Epithelial cell of umbilical artery (primary cell): Measurements from ENCODE around the gene CTPS2. TPM values are rescaled to one million over a fixed set of nuclear protein-coding genes. Genes with fewer than 3 reads are reported as not detected.

Experiments
- total RNA-seq: library from RNA; depleted of rRNA; stranded (reverse); fragments of >200 nt; gene quantifications from 2 replicates; pipeline ENCODE4 v1.2.3, GENCODE V29; 2014

CTPS2 gene
- total RNA-seq, result 16.6 and 20.5 TPM in 2 replicates

DNA sequence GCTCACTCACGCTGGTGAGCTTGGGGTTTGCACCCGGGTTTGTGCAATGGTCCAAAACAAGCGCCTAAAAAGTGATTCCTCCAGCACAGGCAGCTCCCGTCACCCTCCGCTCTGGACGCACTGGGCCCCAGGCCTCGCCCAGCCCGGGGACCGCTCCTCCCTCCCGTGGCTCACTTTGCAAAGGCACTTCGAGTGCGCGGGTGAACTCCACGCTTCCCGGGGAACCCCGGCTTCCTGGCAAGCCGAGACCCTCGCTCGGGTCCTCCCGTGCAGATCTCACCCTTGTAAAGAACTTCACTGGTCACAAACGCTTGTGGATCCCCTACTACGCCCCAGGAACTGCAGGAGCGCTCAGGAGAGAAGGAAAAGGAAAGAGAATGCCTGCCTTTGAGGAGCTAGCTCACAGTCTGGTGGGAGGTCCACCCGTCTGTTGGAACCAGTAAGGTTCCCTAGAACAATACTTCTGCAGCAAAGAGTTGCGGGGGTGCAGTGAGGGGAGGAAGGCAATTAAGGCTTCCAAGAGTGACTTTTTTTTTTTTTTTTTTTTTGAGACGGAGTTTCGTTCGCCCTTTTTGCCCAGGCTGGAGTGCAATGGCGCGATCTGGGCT lies at the start of gene CTPS2:
CTPS2 (minus strand) TSS at position 122 of the 608 bp plus-strand sequence. CDS start 9,767 bp downstream, outside the sequence.

DNA sequence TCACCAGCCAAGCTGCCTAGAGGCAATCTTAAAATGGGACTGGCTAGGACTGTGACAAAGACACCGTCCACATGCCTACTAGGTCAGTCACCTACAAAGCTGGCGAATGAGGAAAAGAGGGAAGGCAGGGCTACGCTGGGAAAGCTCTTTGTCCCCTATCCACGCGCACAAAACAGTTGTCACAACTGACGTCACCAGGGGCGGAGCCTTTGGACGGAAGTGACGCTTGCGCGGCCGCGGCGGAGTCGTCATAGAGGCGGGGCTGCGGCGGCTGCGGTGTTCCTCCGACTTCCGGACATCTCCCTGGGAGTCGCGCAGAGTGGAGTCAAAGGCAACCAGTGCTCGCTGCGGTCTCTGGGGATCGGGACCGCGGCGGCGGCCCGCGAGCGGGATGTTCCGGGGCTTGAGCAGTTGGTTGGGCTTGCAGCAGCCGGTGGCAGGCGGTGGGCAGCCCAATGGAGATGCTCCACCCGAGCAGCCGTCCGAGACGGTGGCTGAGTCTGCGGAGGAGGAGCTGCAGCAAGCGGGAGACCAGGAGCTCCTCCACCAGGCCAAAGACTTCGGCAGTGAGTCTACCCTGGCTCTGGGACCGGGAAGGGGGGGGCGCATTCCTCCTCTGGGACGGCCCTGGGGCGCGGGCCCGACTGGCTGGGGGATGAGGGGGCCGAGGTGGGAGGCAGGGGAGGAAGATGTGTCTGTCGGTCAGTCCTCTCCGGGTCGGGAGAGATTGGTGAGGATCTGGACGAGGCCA lies 7.0 kb upstream of the CTPS2 start, which contains the start of gene SYAP1:
SYAP1 (plus strand) TSS at position 279 of the 751 bp plus-strand sequence; CDS start at position 392, 113 bp downstream.

DNA sequence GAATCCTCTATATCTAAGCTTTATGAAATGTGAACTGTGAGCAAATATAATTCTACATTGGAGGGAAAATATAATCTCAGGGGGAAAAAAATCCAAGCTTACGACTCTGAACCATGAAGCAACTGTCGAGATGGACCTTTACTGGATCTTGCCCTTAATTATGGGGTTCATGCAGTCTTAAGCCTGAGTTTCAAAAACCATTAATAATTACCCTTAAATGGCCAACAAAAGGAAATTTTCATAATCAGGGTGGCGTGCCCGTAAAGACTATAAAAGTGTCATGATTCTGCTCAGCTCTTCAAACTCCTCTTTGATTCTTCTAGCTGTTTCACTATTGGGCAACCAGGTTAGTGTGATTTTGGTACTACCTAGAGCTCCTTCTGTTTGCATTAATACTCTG lies 62.6 kb downstream of the CTPS2 start, which contains the start of gene S100G:
S100G (plus strand) TSS at position 301 of the 400 bp plus-strand sequence. CDS start 849 bp downstream, outside the sequence.

Other genes with a start within 250 kb of the CTPS2 start
- gene S100G, start 62.5 kb downstream of the CTPS2 start, total RNA-seq, result not detected in 2 replicates
- gene SYAP1, start 6.9 kb upstream of the CTPS2 start, total RNA-seq, result 21.4 and 35.6 TPM in 2 replicates
- 5.5 and 11.4 TPM in 2 replicates for gene TXLNG, start 73.8 kb upstream of the CTPS2 start, total RNA-seq
- gene RBBP7, start 157.7 kb upstream of the CTPS2 start, total RNA-seq, result 110 and 146 TPM in 2 replicates
- gene REPS2, start 234.0 kb upstream of the CTPS2 start, total RNA-seq, result 1.3 and 1.5 TPM in 2 replicates